Measurements from ENCODE around the gene YTHDF1.

Gene YTHDF1

GRCh38 chr20:63153254-63154221 is 62.4 kb downstream of the YTHDF1 start:
- DNase-seq: no peak

GRCh38 chr20:63152322-63153253 is 63.3 kb downstream of the YTHDF1 start:
- DNase-seq: no peak

- no peak for DNase-seq
These were observed 64.2 kb downstream of the YTHDF1 start for GRCh38 chr20:63151554-63152321.

- DNase-seq: no peak
These were observed 64.9 kb downstream of the YTHDF1 start for GRCh38 chr20:63150911-63151531.

- no peak for DNase-seq
These were observed 65.5 kb downstream of the YTHDF1 start for GRCh38 chr20:63150391-63150898.

- no peak for DNase-seq
These were observed 66.3 kb downstream of the YTHDF1 start for GRCh38 chr20:63149531-63150192.

GRCh38 chr20:63148696-63149095 is 67.2 kb downstream of the YTHDF1 start:
- DNase-seq: no peak

- DNase-seq: no peak
These were observed 68.4 kb downstream of the YTHDF1 start for GRCh38 chr20:63147532-63147931.

Data from activated naive CD4-positive, alpha-beta T cell treated with Interleukin-2 at 50 U/mL for 16 hours (primary cell).